HG03097 (cell line): ENCODE data around the gene PLD3.
A peak's percentile ranks its signal among the peaks of the same experiment; 100 is the strongest.
"Not testable (repeated sequence)": the region's sequence is repeated elsewhere in the genome, so short reads cannot be mapped to it uniquely, and the experiment has no call there.

Experiments used
- ATAC-seq: cut with Tn5 transposase; IDR thresholded peaks from one replicate; pipeline ENCODE4 v1.9.1; 2021; ENCODE audit not compliant: unreplicated experiment, low FRiP score

PLD3 gene

DNA sequence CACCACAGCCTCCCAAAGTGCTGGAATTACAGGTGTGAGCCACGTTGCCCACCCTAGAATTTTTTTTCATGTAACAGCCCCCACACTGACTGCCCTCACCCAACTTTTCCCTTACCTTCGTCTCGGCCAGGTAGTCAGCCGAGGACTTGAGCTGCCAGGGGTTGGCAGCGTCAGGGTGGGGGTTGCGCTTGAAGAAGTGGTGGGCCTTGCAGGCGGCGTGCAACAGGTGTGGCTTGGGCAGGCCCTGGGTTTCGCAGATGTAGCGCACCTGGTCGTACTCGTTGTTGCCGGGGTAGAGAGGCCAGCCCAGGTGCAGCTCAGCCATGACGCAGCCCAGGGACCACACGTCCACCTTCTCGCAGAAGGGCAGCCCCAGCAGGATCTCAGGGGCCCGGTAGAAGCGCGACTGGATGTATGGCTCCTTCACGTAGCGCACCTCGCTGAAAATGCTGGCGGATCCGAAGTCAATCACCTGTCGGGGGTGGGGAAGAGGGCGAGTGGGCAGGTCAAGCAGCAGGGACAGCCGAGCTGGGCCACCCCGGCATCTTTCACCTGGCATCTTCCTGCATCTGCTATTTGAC is 35.3 kb downstream of the PLD3 start:
- no peak for ATAC-seq

DNA sequence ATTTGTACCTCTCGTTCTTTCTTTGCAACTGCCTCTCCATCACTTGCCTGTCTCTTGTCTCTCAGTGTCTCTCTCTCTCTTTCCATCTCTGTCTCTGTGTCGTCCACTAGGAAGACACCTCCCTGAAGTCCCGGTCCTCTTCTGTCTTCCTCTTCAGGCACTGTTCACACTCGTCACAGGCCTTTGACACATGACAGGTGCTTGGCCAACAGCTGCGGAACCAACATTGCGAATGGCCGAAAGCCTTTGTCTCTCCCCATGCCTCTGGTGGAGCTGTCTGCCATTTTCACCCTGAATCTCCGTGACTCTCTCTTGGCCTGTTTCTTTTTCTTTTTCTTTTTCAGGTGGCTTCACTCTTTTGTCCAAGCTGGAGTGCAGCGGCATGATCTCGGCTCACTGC is 38.7 kb downstream of the PLD3 start:
- no peak for ATAC-seq

DNA sequence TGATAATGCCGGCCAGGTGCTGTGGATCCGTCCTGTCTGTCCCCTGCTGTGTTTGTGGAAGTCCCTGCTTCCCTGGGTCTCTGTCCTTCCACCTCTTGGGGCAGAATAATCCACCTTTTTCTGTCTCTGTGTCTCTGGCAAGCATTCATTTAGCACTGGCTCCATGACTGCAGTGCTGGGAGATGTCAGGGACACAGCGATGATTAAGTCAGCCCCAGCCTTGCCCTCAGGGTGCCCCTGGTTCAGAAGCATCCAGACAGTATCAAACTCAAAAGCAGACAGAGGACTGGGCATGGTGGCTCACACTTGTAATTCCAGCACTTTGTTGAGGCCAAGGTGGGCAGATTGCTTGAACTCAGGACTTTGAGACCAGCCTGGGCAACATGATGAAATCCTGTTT is 40.0 kb downstream of the PLD3 start:
- no peak for ATAC-seq

DNA sequence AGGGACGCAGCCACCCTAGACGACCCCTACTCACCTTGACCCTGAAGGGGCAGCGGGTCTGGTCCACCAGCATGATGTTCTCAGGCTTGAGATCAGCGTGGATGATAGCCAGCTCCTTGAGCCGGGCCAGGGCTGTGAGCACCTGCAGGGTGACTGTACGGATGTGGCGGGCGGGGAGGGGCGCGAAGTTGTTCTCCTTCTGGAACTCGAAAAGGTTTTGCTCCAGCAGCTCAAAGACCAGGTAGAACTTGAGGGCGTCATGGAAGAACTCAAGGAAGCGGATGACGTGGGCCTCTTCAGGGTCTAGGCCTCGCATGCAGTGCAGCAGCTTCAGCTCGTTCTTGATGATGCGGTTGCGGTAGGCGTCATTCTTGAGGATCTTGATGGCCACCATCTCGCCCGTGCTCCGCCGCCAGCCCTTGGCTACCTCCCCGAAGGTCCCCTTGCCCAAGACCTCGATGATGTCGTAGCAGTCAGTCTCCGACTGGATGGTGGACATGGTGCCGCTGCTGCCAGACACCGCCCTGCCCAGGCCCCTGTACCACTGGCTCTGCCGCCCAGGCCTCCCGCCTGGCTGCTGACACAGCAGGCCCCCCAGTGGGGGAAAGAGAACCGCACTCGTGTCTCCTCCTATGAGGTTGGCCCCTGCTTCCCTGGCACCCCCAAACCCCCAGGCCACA is 41.0 kb downstream of the PLD3 start:
- ATAC-seq, result no peak

DNA sequence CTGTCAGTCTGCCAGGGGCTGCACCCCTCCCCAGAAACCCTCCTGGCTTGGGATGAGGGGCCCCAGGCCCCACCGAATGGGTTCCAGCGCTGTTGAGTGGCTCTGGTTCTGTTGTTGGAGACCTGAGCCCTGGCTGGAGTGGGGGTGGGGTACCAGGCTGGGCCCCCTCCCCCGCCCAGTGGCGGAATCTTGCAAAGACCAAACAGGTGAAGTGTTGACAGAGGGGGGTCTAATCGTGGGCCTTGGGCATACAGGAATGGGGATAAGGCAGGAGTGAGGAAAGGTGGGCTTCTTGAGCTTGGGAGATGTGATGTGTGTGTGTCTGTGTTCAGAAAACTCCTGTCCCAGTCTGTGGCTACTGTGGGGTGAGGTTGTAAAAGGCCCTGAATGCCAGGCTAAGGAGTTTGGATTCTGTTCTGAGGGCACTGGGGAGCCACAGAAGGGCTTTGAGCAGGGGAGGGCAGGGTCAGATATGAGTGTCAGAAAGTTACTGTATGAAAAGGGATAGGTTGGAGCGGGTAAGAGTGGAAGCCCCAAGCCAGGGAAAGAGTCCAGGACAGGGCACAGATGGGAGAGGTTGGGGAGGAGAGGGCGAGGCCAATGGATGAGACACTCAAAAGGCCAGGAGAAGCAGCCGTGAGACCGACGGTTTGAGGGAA is 41.7 kb downstream of the PLD3 start, which contains the start of gene HIPK4:
HIPK4 (minus strand) TSS at position 98 of the 659 bp plus-strand sequence. CDS start 279 bp downstream, outside the sequence.
- no peak for ATAC-seq

DNA sequence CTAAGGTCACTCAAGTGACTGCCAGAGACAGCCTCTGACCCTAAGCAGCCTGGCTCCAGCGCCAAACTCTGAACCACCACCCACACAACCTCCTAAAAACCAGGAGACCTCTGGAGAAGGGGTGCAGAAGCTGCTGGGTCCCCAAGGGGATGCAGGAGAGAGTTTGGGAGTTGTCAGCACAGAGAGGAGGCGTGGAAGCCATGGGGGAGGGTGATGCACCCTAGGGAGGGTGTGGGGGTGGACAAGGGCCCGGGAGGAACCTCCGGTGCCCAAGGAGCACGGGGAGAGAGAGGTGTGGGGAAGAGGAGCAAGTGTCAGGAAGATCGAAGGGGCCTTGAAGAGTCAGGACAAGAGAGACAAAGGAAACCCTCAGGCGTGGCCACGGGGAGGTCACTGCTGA is 43.6 kb downstream of the PLD3 start:
- no peak for ATAC-seq

DNA sequence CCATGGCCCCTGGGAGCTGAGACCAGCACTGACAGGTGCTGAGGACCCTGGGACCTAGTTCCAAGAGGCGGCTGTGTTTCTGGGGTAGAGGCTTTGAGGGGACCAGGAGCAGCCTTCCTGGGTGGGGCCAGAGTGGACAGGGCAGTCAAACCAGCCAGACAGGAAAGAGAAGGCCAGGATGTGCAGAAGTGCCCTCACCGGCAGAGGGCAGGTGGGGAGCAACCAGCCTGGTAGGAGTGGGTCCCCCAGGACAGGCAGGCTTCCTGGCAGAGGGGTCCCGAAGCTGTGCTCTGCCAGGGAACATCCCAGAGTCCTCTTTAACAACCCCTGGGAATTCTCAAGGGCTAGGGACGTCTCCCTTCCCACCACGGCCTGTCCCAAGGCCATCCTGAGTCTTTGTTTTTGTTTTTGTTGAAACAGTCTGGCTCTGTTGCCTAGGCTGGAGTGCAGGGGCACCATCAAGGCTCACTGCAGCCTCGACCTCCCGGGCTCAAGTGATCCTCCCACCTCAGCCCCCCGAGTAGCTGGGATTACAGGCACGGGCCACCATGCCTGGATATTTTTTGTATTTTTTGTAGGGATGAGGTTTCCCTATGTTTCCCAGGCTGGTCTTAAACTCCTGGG is 44.5 kb downstream of the PLD3 start:
- ATAC-seq, result no peak

DNA sequence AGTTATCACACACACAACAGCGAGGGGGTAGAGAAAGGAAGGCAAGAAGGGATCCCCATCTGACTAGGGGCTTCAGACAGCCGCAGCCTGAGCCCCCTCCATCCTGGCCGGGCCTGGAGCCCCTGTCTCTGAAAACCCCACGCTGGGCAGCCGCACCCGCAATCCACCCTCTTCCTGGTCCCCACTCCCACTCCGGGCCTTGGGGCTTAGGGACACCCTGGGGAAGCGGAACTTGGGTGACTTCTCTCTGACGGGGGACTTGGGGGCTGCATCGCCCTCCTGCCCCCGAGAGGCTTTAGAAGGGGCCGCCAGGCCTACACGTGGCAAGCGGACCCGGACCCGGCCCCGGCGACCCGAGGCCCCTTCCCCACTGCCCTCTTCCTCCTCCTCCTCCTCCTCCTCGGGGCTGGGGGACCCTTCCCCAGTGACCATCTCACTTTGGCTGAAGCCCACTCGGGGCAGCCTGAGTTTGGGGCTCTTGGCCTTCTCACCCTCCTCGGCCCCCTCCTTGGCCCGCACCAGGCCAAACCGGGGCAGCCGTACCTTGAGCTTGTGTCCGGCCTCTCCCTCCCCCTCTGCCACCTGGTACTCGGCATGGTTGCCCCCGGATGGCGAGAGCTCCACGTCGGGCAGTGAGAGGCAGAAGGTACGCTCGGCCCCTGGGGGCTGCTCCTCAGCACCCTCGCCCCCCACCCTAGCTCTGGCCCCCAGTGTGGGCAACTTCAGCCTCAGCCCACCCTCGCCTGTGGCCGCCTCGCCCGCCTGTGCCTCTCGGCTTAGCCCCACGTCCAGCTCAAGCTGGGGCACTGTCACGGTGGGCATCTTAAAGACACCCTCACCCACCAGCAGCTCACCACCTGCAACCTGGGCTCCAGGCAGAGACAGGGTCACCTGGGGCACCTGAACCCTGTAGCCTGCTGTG is 45.7 kb downstream of the PLD3 start:
- ATAC-seq, result no peak

DNA sequence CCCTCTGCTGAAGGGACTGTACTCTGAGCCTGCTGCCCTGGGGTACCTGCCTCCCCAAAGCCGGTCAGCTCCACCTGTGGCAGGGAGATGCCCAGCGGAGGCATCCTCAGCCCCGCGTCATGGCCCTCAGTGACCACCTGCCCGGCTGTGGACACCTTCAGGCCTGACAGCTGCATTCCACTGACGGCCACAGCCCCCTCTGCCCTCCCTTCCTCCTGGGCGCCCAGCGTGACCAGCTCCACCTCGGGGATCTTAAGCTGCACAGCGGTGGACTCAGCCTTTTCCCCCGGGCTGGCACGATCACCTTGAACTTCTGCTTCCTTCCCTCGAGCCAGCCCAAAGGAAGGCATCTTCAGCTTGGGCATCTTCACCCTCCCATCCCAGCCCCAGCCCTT is 46.3 kb downstream of the PLD3 start:
- no peak for ATAC-seq

DNA sequence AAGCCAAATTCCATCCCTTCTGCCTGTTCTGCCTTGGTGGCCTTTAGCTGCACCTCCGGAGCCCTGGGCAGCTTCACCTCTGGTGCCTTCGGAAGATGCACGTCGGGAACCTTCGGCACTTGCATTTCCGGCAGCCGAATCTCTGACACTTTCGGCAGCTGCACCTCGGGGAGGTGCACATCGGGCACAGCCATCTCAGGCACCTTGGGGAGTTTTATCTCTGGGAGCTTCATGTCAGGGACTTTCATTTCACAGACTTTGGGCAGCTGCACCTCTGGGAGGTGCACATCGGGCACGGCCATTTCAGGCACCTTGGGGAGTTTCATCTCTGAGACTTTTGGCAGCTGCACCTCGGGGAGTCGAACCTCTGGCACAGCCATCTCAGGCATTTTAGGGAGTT is 47.5 kb downstream of the PLD3 start:
- ATAC-seq, result no peak

DNA sequence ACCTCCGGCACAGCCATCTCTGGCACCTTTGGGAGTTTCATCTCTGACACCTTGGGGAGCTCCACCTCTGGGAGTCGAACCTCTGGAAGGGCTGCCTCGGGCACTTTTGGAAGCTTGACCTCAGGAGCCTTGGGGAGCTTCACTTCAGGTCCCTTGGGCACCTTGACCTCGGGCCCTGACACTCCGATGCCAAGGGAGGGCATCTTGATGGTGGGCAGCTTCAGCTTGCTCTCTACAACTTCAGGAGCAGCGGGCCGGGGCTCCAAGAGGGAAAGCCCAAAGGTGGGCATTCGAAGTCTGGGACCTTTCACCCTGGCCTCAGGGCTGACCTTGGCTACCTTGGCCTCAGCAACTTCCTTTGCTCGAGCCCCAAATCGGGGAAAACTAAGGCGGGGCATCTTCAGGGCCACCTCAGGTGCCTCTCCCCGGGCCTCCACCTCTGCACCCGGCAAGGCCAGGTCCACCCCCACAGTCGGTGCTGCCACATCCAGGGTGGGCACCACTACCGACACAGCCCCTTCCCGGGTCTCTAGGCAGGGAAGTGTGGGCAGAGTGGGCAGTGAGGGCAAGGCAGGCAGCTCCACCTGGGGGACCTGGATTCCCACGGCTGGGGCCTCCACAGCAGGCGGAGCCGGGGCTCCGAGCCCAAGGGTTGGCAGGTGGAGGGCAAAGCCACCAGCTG is 48.5 kb downstream of the PLD3 start:
- no peak for ATAC-seq

DNA sequence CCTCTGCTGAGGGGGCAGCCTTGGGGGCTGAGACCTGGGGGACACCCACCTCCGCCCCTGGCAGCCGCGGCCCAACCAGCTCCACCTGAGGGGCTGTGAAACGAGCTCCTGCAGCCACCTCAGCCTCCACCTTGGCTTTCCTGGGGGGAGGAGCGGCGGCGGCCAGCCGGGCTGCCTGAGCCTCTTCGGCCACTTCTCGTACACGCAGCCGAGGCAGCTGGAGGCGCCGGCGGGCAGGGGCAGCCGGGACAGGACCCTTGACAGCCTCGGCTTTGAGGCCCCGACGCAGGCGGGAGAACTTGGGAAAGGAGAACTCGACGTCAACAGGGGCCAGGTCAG is 49.0 kb downstream of the PLD3 start:
- ATAC-seq, result no peak

DNA sequence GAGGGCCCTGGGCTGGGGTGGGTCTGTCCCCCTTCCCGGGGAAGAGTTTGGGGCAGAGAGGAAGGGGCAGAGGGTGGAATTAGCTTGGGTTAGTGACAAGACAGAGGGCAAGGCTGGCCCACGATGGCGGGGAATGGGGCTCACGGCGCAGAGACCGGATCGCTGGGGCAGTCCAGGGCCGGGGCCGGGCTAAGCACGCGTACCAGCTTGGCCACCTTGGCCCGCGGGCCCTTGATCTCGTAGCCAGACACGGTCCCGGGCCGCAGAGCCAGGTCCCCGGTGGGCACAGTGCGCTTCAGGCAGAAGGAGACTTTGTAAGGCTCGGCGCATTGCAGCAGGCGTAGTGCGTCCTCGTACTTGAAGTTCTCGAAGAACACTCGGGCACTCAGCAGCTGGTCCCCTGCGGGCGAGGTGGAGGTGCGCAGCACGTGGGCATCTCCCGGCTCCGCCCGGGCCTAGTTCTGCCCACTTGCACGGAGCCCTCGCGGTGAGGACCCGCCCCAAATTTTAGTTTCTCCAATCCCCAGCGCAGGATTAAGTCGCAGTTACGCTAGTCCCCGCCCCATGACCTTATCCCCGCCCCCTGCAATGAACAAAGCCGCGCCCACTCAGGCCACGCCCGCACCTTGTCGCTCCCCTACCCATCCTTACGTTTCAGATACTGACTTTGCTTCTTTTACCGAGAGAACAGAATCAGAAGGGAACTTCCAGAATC is 50.1 kb downstream of the PLD3 start:
- no peak for ATAC-seq

DNA sequence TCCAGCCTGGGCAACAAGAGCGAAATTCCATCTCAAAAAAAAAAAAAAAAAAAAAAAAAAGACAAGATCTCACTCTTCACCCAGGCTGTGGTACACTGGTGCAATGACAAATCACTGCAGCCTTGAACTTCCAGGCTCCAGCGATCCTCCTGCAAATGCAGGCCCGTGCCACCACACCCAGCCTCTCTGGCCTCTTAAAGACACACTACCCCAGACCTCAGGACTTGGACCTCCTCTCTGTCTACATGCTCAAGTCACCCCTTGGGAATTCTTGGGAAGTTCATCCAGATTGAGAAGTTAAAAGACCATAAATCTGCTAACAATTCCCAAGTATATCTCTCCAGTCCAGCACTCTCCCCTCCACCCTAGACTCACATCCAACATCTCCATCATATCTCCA is 52.1 kb downstream of the PLD3 start:
- no peak for ATAC-seq

DNA sequence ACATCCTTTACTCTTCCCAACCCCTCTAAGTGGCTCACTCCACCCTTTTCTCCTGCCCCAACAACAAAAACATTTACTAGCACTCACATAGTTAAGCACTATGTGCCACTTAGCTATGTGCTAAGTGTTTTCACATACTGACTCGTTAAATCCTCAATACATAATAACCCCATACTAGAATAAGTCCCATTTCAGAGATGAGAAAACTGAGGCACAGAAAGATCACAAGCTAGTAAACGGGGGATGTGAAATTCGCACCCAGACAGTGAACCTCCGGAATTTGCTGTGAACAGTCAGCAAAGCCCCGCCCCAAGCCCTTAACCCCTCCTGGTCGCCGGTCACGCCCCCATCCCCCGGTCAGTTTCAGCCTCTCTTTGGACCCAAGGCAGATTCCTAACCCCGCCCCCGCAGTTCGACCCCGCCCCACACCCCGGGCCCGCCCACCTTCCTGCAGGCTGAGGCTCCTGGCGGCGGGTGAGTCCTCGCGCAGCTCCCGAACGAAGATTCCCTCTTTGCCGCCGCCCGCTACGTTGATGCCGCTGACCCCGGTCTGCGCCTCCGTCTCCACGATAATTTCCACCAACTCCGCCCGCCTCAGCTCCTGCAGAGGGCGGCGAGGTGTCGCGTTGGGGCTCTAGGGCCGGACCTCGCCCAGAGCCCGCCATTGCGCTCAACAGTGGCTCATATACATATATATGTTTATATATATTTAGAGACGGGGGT is 54.9 kb downstream of the PLD3 start:
- ATAC-seq, result peak; percentile 53

DNA sequence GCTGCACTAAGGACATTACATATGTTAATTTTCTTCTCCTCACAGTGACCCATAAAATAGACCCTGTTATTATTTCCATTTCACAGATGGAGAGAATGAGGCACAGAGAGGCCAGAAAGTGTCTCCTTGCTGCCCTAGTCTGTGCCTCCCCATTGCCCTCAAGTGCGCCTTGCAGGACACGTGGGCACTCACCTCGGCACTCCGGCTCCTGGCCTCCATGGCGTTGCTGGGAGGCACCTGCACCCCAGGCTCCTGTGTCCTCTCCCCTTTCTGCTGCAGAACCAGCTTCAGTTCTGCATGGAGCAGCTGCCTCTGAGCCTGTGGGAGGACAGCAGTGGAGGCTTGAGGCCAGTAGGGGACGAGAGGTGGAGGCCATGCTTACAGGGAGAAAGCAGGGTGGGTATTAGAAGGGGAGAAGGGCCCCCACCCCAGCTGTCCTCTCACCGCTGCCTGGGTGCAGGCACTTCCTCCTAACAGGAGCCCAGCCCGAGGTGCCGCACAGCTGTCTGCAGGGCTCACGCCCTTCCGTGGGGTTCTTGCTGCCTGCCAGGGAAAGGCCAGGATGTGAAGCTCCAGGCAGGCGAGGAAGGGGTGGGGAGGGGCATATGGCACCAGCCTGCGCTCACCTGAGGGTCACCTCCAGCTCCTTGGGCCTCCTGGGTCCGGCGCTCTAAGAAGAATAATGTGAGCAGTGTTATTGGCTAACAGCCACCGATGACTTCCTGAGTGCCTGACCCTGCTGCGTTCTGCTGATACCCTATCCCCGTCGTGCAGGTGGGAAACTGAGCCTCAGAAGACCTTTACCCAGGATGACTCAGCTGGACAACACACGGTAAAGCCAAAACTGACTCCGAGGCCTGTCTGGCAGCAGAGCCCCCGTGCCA is 59.5 kb downstream of the PLD3 start:
- ATAC-seq, result no peak

DNA sequence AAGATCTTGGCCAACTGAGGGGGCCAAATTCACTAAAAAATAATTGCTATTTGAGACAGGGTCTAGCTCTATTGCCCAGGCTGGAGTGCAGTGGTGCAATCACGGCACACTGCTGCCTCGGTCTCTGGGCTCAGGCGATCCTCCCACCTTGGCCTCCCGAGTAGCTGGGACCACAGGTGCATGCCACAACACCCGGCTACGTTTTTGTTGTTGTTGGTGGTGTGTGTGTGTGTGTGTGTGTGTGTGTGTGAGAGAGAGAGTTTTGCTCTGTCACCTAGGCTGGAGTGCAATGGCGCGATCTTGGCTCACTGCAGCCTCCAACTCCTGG is 60.1 kb downstream of the PLD3 start:
- not testable (repeated sequence) for ATAC-seq

DNA sequence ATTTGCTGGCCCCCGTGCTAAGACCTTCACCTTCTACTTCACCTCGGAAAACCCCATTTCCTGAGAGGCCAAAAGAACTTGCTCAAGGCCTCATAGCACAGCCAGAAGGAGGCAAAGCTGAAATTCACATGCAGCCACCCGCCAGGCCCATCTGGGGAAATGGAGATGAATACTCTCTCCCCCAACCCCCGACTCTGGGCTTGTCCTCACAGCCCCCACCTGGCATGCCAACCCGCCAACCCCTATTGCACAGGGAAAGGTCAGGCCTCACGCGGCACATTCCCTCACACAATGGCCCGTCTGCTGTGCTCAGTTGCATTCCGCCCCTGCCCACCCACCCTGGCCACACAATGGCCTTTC is 61.5 kb downstream of the PLD3 start:
- ATAC-seq, result no peak
